Esophagus squamous epithelium (tissue), 5 donors: ENCODE data around the gene KLF18. TPM values are rescaled to one million over a fixed set of nuclear protein-coding genes. Genes with fewer than 3 reads are reported as not detected.

Experiments
- DNase-seq: peaks from one replicate; lab custom pipeline; 2025; lab: John Stamatoyannopoulos, UW
- H3K27ac ChIP-seq, 4 donors: fragments of 200-600 bp; sonication (generic); one replicate each; pipeline ENCODE4 v1.5.1; 2016 to 2019; ENCODE audit warnings: mild to moderate bottlenecking in 1 of 4
- H3K27me3 ChIP-seq, 4 donors: fragments of 200-600 bp; sonication (generic); 1 replicate in 3 of 4; 2 replicates in 1 of 4; pipeline versions ENCODE4 v1.5.1 to v1.6.0; 2017 to 2021; ENCODE audit warnings: antibody characterized with exemption in 1 of 4
- H3K36me3 ChIP-seq, 3 donors: fragments of 200-600 bp; sonication (generic); one replicate each; pipeline ENCODE4 v1.5.1; 2016 to 2019
- H3K4me1 ChIP-seq, 3 donors: fragments of 200-600 bp; sonication (generic); one replicate each; pipeline ENCODE4 v1.5.1; 2017 to 2019
- H3K4me3 ChIP-seq, 4 donors: fragments of 200-600 bp; sonication (generic); 1 replicate in 3 of 4; 2 replicates in 1 of 4; pipeline ENCODE4 v1.5.1; 2016 to 2019; ENCODE audit warnings: mild to moderate bottlenecking in 2 of 4, moderate library complexity in 1 of 4
- H3K9me3 ChIP-seq, 3 donors: fragments of 200-600 bp; sonication (generic); one replicate each; pipeline ENCODE4 v1.5.1; 2016 to 2019
- POLR2A ChIP-seq, 4 donors: fragments of 450-650 bp; IDR thresholded peaks; one replicate each; pipeline ENCODE4 v1.6.1; 2017; ENCODE audit warnings: antibody characterized with exemption in 4 of 4, mild to moderate bottlenecking in 4 of 4, moderate library complexity in 3 of 4
- WGBS, 2 donors: methylation state at CpG; one replicate each; pipeline ENCODE4 v1.1.5; 2018; 5-methylcytosine and 5-hydroxymethylcytosine counted together
- intact Hi-C: fragments of 100-400 bp; cut with DNase I; formaldehyde crosslinking; loops from one replicate; pipeline ENCODE4 v1.15.0; 2022
- total RNA-seq, 4 donors: library from RNA; depleted of rRNA; stranded (reverse); fragments of >200 nt; gene quantifications; one replicate each; pipeline ENCODE4 v1.1.0, GENCODE V29; 2016
- TF ChIP-seq, protein P1 (sequence below), 6 experiments: fragments of 450-650 bp in 4 of 6; fragments of 200-600 bp in 2 of 6; sonication (generic) in 2 of 6; IDR thresholded peaks; one replicate each; pipeline ENCODE4 v1.5.1; 2016 to 2019; ENCODE audit warnings: antibody characterized with exemption in 6 of 6, mild to moderate bottlenecking in 4 of 6, moderate library complexity in 4 of 6
- donor health status: DM: yes; HTN: yes; CAD: no.

The KLF18 gene
- total RNA-seq, 4 donors from 2014 or later: not detected

GRCh38 chr1:44138239-44138638, 3.2 kb downstream of the KLF18 start:
- 79 to 80% methylated on average over 3 of the region's 3 CpGs for WGBS, 2 donors
- TF ChIP-seq, protein P1, sequence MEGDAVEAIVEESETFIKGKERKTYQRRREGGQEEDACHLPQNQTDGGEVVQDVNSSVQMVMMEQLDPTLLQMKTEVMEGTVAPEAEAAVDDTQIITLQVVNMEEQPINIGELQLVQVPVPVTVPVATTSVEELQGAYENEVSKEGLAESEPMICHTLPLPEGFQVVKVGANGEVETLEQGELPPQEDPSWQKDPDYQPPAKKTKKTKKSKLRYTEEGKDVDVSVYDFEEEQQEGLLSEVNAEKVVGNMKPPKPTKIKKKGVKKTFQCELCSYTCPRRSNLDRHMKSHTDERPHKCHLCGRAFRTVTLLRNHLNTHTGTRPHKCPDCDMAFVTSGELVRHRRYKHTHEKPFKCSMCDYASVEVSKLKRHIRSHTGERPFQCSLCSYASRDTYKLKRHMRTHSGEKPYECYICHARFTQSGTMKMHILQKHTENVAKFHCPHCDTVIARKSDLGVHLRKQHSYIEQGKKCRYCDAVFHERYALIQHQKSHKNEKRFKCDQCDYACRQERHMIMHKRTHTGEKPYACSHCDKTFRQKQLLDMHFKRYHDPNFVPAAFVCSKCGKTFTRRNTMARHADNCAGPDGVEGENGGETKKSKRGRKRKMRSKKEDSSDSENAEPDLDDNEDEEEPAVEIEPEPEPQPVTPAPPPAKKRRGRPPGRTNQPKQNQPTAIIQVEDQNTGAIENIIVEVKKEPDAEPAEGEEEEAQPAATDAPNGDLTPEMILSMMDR (IDR thresholded peaks at IDR 0.05): no peak
- TF ChIP-seq POLR2A (IDR thresholded peaks at IDR 0.05): no peak
- H3K4me3 ChIP-seq: no peak overlapping the region
- H3K9me3 ChIP-seq: no peaks in the 10 kb centered on the region
- no peak overlapping the region for H3K27ac ChIP-seq
- no peaks in the 10 kb centered on the region for H3K4me1 ChIP-seq
- intact Hi-C loops: no loop called here
- peaks cover 0 to 13% (median 0%) of the 10 kb centered on the region in 4 donors for H3K27me3 ChIP-seq
- DNase-seq: no peak
- H3K36me3 ChIP-seq: no peaks in the 10 kb centered on the region

GRCh38 chr1:44135886-44136285, 5.5 kb downstream of the KLF18 start:
- Histone ChIP-seq H3K27me3 (peaks cover 0 to 20% (median 0%) of the 10 kb centered on the region in 4 donors), H3K9me3 (no peaks in the 10 kb centered on the region), H3K4me3 (no peak overlapping the region), H3K4me1 (no peaks in the 10 kb centered on the region), H3K36me3 (no peaks in the 10 kb centered on the region), H3K27ac (no peak overlapping the region)
- no peak for TF ChIP-seq POLR2A (IDR thresholded peaks at IDR 0.05)
- TF ChIP-seq, protein P1 (IDR thresholded peaks at IDR 0.05): no peak
- intact Hi-C loops: no loop called here
- 77 to 80% methylated on average over 2 of the region's 2 CpGs for WGBS, 2 donors
- DNase-seq: no peak

DNA sequence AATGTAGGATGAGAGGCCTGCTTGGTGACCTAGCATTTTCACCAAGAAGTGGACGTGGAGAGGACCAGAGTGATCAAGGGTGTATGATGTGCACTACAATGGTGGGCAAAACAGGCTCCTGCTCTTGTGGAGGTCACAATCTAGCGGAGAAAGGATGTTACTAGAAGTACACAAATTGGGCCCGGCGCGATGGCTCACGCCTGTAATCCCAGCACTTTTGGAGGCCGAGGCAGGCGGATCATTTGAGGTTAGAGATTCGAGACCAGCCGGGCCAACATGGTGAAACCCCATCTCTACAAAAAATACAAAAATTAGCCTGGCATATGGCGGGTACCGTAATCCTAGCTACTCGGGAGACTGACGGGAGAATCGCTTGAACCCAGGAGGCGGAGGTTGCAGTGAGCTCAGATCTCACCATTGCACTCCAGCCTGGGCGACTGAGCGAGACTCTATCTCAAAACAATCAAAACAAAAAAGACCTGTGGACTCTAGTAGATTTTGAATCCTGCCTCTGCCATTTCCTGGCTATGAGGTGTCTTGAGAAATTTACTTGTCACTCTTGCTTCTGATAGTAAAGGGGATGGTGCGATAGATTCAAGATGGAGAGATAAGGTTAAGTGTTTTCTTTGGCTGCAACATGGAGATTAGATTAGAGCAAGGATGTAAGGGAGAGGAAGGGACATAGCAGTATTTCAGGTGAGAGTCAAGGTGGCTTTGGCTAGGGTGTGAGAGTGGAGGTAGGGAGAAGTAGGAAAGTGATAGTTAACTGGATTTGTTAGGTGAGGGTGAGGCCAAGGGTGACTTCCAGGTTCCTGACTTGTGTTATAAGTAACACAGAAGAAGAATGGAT, 7.1 kb downstream of the KLF18 start:
- Histone ChIP-seq H3K36me3 (no peaks in the 10 kb centered on the region), H3K9me3 (no peaks in the 10 kb centered on the region), H3K4me1 (no peaks in the 10 kb centered on the region), H3K27me3 (peaks cover 0 to 16% (median 0%) of the 10 kb centered on the region in 4 donors), H3K27ac (no peak overlapping the region), H3K4me3 (no peak overlapping the region)
- 92 to 95% methylated on average over 18 to 19 of the region's 19 CpGs for WGBS, 2 donors
- TF ChIP-seq POLR2A (IDR thresholded peaks at IDR 0.05): no peak
- TF ChIP-seq, protein P1 (IDR thresholded peaks at IDR 0.05): no peak
- intact Hi-C loops: no loop called here
- no peak for DNase-seq

DNA sequence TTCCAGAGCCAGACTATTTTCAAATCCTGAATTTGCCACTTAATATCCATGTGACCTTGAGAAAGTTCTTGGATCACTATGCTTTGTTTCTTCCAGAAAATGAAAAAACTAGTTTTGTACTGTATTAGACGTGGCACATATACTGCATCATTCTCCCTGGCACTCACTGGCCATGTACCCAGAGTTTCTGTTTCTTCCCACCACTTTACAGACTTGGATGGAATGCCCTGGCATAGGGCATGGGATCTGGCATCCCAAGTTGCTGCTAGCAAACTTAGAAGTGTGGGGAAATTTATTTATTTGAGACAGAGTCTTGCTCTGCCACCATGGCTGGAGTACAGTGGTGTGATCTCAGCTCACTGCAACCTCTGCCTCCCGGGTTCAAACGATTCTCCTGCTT, 10.0 kb downstream of the KLF18 start:
- WGBS, 2 donors: 79 to 85% methylated on average over 3 of the region's 3 CpGs
- Histone ChIP-seq H3K4me3 (no peak overlapping the region), H3K27me3 (peaks cover 0 to 8% (median 0%) of the 10 kb centered on the region in 4 donors), H3K4me1 (no peaks in the 10 kb centered on the region), H3K36me3 (no peaks in the 10 kb centered on the region), H3K9me3 (no peaks in the 10 kb centered on the region), H3K27ac (no peak overlapping the region)
- no peak for DNase-seq
- TF ChIP-seq POLR2A (IDR thresholded peaks at IDR 0.05): no peak
- TF ChIP-seq, protein P1 (IDR thresholded peaks at IDR 0.05): no peak
- intact Hi-C loops: no loop called here
